ENCODE measurements around the gene CALML5. TPM values are rescaled to one million over a fixed set of nuclear protein-coding genes. Genes with fewer than 3 reads are reported as not detected.

CALML5 gene
- total RNA-seq, 1 experiment from 2014 or later: not detected

DNA sequence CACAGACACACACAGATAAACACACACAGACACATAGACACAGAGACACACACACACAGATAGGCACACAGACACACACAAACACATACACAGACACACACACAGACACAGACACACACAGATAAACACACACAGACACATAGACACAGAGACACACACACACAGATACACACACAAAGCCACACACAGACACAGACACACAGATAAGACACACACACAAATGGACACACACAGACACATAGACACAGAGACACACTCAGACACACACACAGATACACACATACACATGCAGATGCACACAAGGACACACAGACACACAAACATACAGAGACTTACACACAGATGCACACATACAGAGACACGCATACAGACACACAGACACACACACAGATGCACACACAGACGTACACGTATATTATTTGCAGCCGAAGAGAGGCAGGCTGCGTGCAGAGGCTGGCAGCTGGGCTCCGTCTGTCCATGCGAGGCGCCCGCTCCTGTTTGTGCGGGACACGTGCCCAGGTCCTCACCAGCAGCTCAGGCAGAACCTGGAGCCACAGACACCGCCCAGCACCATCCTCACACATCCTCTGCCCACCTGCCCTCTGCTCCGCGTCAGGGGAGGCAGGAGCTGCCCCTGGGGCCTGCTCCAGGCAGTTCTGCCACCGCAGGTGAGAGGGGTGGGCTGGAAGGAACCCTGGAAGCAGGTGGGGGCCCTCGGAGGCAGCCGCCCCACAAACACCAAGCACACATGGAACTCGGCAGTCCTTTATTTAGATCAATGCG, 1.2 kb downstream of the CALML5 start:
- Mint-ChIP-seq H3K27me3 (ENCODE audit: insufficient read depth, unreplicated experiment) (no peaks in the 10 kb centered on the region), H3K9me3 (ENCODE audit: unreplicated experiment) (no peaks in the 10 kb centered on the region), H3K27ac (ENCODE audit: low read depth, unreplicated experiment) (no peak overlapping the region), H3K36me3 (ENCODE audit: insufficient read depth, unreplicated experiment) (no peaks in the 10 kb centered on the region), H3K4me1 (ENCODE audit: insufficient read depth, unreplicated experiment) (no peaks in the 10 kb centered on the region), H3K4me3 (ENCODE audit: unreplicated experiment) (no peak overlapping the region)
- TF ChIP-seq, protein P1, sequence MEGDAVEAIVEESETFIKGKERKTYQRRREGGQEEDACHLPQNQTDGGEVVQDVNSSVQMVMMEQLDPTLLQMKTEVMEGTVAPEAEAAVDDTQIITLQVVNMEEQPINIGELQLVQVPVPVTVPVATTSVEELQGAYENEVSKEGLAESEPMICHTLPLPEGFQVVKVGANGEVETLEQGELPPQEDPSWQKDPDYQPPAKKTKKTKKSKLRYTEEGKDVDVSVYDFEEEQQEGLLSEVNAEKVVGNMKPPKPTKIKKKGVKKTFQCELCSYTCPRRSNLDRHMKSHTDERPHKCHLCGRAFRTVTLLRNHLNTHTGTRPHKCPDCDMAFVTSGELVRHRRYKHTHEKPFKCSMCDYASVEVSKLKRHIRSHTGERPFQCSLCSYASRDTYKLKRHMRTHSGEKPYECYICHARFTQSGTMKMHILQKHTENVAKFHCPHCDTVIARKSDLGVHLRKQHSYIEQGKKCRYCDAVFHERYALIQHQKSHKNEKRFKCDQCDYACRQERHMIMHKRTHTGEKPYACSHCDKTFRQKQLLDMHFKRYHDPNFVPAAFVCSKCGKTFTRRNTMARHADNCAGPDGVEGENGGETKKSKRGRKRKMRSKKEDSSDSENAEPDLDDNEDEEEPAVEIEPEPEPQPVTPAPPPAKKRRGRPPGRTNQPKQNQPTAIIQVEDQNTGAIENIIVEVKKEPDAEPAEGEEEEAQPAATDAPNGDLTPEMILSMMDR (IDR thresholded peaks at IDR 0.05; ENCODE audit: unreplicated experiment): no peak
- no peak for DNase-seq (ENCODE audit: unreplicated experiment)
- intact Hi-C loops (cut with micrococcal nuclease): no loop called here
- ChIA-PET CTCF (no interaction called here), POLR2A (no interaction called here)
- no TSS peak for BruUV-seq (replicated peaks)

DNA sequence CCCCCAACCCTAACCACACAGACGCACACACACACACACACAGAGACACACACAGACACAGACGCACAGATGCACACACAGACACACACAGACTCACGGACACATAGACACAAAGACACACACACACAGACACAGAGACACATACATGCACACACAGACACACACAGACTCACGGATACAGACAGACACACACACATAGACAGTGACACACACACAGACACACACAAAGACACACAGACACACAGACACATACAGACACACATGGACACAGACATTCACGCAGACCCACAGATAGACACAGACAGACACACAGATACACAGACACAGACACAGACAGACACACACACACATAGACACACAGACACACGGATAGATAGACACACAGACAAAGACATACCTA, 2.1 kb downstream of the CALML5 start:
- TF ChIP-seq, protein P1 (IDR thresholded peaks at IDR 0.05; ENCODE audit: unreplicated experiment): no peak
- Mint-ChIP-seq H3K27me3 (ENCODE audit: insufficient read depth, unreplicated experiment) (no peaks in the 10 kb centered on the region), H3K27ac (ENCODE audit: low read depth, unreplicated experiment) (no peak overlapping the region), H3K9me3 (ENCODE audit: unreplicated experiment) (no peaks in the 10 kb centered on the region), H3K4me3 (ENCODE audit: unreplicated experiment) (no peak overlapping the region), H3K36me3 (ENCODE audit: insufficient read depth, unreplicated experiment) (no peaks in the 10 kb centered on the region), H3K4me1 (ENCODE audit: insufficient read depth, unreplicated experiment) (no peaks in the 10 kb centered on the region)
- ChIA-PET POLR2A (no interaction called here), CTCF (no interaction called here)
- intact Hi-C loops (cut with micrococcal nuclease): no loop called here
- no peak for DNase-seq (ENCODE audit: unreplicated experiment)
- no TSS peak for BruUV-seq (replicated peaks)

DNA sequence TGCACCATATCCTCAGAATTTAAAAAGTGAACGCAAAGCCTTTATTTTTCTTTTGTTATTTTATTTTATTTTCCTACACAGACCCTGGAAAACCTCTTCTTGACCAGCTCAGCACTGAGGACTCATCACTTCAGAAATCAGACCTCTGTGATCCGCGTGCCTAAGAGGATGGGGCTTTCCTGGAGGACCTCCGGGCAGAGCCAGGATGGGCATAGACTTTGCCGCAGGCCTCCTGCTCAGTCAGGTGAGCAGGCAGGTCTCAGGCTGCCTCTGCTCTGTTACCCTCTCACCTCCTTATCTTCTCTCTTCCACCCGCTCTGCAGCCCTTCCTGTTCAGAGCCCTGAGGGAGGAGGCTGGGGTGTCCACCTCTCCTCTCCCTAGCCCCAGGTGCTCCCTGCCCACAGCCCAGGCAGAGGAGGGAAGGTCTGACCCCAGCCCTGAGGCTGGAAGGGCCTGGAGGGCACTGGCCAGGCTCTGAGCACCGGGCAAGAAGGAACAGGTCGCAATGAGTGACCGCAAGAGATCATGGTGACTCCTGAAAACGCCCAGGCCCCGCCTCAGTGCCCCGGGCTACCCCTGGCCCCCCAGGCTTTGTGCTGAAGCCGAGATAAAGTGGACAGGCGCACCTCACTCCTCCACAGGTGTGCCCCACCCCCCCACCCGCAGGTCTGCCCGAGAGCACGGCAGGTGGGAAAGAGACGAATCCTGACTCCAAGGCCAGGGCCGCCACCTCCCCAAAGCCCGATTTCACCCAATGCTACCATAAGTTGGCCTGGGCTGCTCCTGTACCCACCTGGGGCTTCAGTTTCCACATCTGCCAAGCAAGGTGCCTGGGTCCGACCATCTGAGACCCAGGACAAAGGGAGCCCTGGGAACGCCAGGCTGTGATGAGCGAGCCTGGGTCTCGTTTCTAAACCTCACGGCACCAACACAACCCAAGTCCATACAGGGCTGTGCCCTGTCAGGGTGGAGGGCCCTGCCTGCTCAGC, 2.8 kb downstream of the CALML5 start:
- POLR2A ChIA-PET: interaction anchor here (0.6 to 1.6 kb wide), 2 partner anchors 18 to 80 kb away, joined by 4 to 6 read pairs; no protein-coding TSS in a partner anchor

More for the DNA sequence above, 2.8 kb downstream of the CALML5 start:
- Mint-ChIP-seq H3K27me3 (ENCODE audit: insufficient read depth, unreplicated experiment) (no peaks in the 10 kb centered on the region), H3K36me3 (ENCODE audit: insufficient read depth, unreplicated experiment) (no peaks in the 10 kb centered on the region), H3K27ac (ENCODE audit: low read depth, unreplicated experiment) (no peak overlapping the region), H3K4me1 (ENCODE audit: insufficient read depth, unreplicated experiment) (no peaks in the 10 kb centered on the region), H3K9me3 (ENCODE audit: unreplicated experiment) (no peaks in the 10 kb centered on the region), H3K4me3 (ENCODE audit: unreplicated experiment) (no peak overlapping the region)
- CTCF ChIA-PET: no interaction called here
- TF ChIP-seq, protein P1 (IDR thresholded peaks at IDR 0.05; ENCODE audit: unreplicated experiment): no peak
- no peak for DNase-seq (ENCODE audit: unreplicated experiment)
- BruUV-seq (replicated peaks): no TSS peak
- intact Hi-C loops (cut with micrococcal nuclease): no loop called here

Data from MCF 10A (cell line).